Ascending aorta (tissue), 2 donors: ENCODE measurements around the gene ANKRD24. TPM values are rescaled to one million over a fixed set of nuclear protein-coding genes. Genes with fewer than 3 reads are reported as not detected.

Source experiments
- DNase-seq, 2 donors: peaks; one replicate each; pipeline ENCODE4 v3.0.0-alpha.2; 2019; ENCODE audit warnings: low spot score in 2 of 2
- H3K27ac ChIP-seq, 2 donors: fragments of 200-600 bp; sonication (generic); one replicate each; pipeline ENCODE4 v1.5.1; 2016 to 2017; ENCODE audit warnings: mild to moderate bottlenecking in 1 of 2
- H3K27me3 ChIP-seq: fragments of 200-600 bp; sonication (generic); one replicate; pipeline ENCODE4 v1.5.1; 2017
- H3K36me3 ChIP-seq, 2 donors: fragments of 200-600 bp; sonication (generic); one replicate each; pipeline ENCODE4 v1.5.1; 2016
- H3K4me1 ChIP-seq, 2 donors: fragments of 200-600 bp; sonication (generic); one replicate each; pipeline ENCODE4 v1.5.1; 2016 to 2017; ENCODE audit warnings: mild to moderate bottlenecking in 1 of 2
- H3K4me3 ChIP-seq, 2 donors: fragments of 200-600 bp; sonication (generic); one replicate each; pipeline ENCODE4 v1.5.1; 2016 to 2017; ENCODE audit warnings: mild to moderate bottlenecking in 1 of 2
- H3K9me3 ChIP-seq, 2 donors: fragments of 200-600 bp; sonication (generic); one replicate each; pipeline ENCODE4 v1.5.1; 2016
- intact Hi-C: fragments of 100-400 bp; cut with DNase I; formaldehyde crosslinking; loops from one replicate; pipeline ENCODE4 v1.15.1; 2023
- total RNA-seq: library from RNA; depleted of rRNA; stranded (reverse); fragments of >200 nt; gene quantifications from one replicate; pipeline ENCODE4 v1.1.0, GENCODE V29; 2016
- TF ChIP-seq, protein P1 (sequence below), 3 experiments: fragments of 200-600 bp in 2 of 3; fragments of 450-650 bp in 1 of 3; sonication (generic) in 2 of 3; IDR thresholded peaks; one replicate each; pipeline ENCODE4 v1.5.1; 2016 to 2019; ENCODE audit warnings: antibody characterized with exemption in 3 of 3, mild to moderate bottlenecking in 1 of 3, moderate library complexity in 1 of 3

The ANKRD24 gene
- total RNA-seq, 1 donor from 2014 or later: not detected

DNA sequence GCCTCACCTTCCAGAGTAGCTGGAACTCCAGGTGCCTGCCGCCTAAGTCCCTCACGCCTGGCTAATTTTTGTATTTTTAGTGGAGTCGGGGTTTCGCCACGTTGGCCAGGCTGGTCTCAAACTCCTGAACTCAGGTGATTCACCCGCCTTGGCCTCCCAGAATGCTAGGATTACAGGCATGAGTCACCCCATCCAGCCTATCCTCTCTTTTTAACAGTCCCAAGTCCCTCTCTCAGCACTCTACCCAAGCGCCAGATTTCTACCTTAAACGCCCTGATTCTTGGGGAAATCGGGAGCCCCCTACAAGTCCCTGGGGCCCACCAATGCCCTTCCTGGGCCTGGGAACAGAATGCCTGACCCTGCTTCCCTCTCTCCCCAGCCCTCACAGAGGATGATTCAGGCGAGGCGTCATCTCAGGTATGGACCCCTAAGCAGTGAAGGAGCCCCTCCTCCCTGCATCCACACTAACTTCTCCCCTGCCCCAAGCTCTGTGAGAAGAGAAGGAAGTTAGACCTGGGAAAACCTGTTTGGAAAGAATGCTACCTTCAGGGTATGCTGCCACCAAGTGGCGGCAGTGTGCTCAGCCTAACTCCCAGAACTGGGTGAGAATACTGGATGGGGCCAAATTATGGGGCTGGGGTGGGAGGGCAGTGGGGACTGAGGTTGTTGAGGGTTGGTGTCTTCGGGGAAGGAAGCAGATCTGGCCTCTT is 26.1 kb downstream of the ANKRD24 start:
- no peaks in the 10 kb centered on the region for H3K4me1 ChIP-seq
- no peaks in the 10 kb centered on the region for H3K27me3 ChIP-seq
- no peak overlapping the region for H3K27ac ChIP-seq
- no peak overlapping the region for H3K4me3 ChIP-seq
- no peaks in the 10 kb centered on the region for H3K36me3 ChIP-seq
- TF ChIP-seq, protein P1, sequence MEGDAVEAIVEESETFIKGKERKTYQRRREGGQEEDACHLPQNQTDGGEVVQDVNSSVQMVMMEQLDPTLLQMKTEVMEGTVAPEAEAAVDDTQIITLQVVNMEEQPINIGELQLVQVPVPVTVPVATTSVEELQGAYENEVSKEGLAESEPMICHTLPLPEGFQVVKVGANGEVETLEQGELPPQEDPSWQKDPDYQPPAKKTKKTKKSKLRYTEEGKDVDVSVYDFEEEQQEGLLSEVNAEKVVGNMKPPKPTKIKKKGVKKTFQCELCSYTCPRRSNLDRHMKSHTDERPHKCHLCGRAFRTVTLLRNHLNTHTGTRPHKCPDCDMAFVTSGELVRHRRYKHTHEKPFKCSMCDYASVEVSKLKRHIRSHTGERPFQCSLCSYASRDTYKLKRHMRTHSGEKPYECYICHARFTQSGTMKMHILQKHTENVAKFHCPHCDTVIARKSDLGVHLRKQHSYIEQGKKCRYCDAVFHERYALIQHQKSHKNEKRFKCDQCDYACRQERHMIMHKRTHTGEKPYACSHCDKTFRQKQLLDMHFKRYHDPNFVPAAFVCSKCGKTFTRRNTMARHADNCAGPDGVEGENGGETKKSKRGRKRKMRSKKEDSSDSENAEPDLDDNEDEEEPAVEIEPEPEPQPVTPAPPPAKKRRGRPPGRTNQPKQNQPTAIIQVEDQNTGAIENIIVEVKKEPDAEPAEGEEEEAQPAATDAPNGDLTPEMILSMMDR (IDR thresholded peaks at IDR 0.05): no peak
- H3K9me3 ChIP-seq: no peaks in the 10 kb centered on the region
- no peak for DNase-seq
- intact Hi-C loops: loop anchor here (10.0 kb wide), 1 partner anchor 64 kb away; no protein-coding TSS in a partner anchor

GRCh38 chr19:4210166-4210731 is 27.8 kb downstream of the ANKRD24 start:
- no peak for DNase-seq
- intact Hi-C loops: no loop called here

GRCh38 chr19:4213116-4213515 is 30.6 kb downstream of the ANKRD24 start:
- H3K27me3 ChIP-seq: no peaks in the 10 kb centered on the region
- no peak overlapping the region for H3K27ac ChIP-seq
- intact Hi-C loops: no loop called here
- H3K36me3 ChIP-seq: no peaks in the 10 kb centered on the region
- DNase-seq: no peak
- TF ChIP-seq, protein P1 (IDR thresholded peaks at IDR 0.05): no peak
- H3K4me1 ChIP-seq: no peaks in the 10 kb centered on the region
- no peaks in the 10 kb centered on the region for H3K9me3 ChIP-seq
- no peak overlapping the region for H3K4me3 ChIP-seq

More at GRCh38 chr19:4210166-4210731, 27.8 kb downstream of the ANKRD24 start:
- TF ChIP-seq, protein P1 (IDR thresholded peaks at IDR 0.05): no peak
- Histone ChIP-seq H3K4me3 (no peak overlapping the region), H3K4me1 (no peaks in the 10 kb centered on the region), H3K27ac (no peak overlapping the region), H3K9me3 (no peaks in the 10 kb centered on the region), H3K27me3 (no peaks in the 10 kb centered on the region), H3K36me3 (no peaks in the 10 kb centered on the region)

GRCh38 chr19:4215807-4216206 is 33.3 kb downstream of the ANKRD24 start:
- Histone ChIP-seq H3K27ac (no peak overlapping the region), H3K9me3 (no peaks in the 10 kb centered on the region), H3K4me3 (no peak overlapping the region), H3K36me3 (no peaks in the 10 kb centered on the region), H3K27me3 (no peaks in the 10 kb centered on the region), H3K4me1 (no peaks in the 10 kb centered on the region)
- intact Hi-C loops: no loop called here
- TF ChIP-seq, protein P1 (IDR thresholded peaks at IDR 0.05): no peak
- DNase-seq: no peak

- no peak overlapping the region for H3K27ac ChIP-seq
- H3K27me3 ChIP-seq: no peaks in the 10 kb centered on the region
- intact Hi-C loops: no loop called here
- no peaks in the 10 kb centered on the region for H3K36me3 ChIP-seq
- DNase-seq: no peak
- no peak overlapping the region for H3K4me3 ChIP-seq
- no peaks in the 10 kb centered on the region for H3K4me1 ChIP-seq
- H3K9me3 ChIP-seq: no peaks in the 10 kb centered on the region
- TF ChIP-seq, protein P1 (IDR thresholded peaks at IDR 0.05): no peak
Observed at GRCh38 chr19:4216846-4217245, 34.4 kb downstream of the ANKRD24 start.
